ENCODE results near the gene STXBP4. TPM values are rescaled to one million over a fixed set of nuclear protein-coding genes. Genes with fewer than 3 reads are reported as not detected.

The STXBP4 gene
- total RNA-seq, 1 experiment from 2014 or later, result 16.8 TPM

GRCh38 chr17:54933921-54934320, 34.6 kb upstream of the STXBP4 start:
- no peaks in the 10 kb centered on the region for H3K9me3 ChIP-seq
- Mint-ChIP-seq H3K9me3 (ENCODE audit: unreplicated experiment) (no peaks in the 10 kb centered on the region), H3K27ac (ENCODE audit: unreplicated experiment) (peak overlapping the region; percentile 67), H3K4me3 (ENCODE audit: unreplicated experiment) (no peak overlapping the region), H3K36me3 (ENCODE audit: insufficient read depth, unreplicated experiment) (peaks cover 23% of the 10 kb centered on the region), H3K4me1 (ENCODE audit: low read depth, unreplicated experiment) (peaks cover 11% of the 10 kb centered on the region), H3K27me3 (ENCODE audit: insufficient read depth, unreplicated experiment) (no peaks in the 10 kb centered on the region)
- POLR2A ChIA-PET, result interaction anchor here (0.5 kb wide), 1 partner anchor 1980 kb away, joined by 3 read pairs; the partner anchor contains the start of gene TRIM25
- no TSS peak for BruUV-seq (replicated peaks)
- DNase-seq, result no peak
- no peak for TF ChIP-seq CTCF (IDR thresholded peaks at IDR 0.05; ENCODE audit: insufficient read depth in 1 of 2, low read depth in 1 of 2, low read length in 1 of 2, severe bottlenecking in 1 of 2, unreplicated experiment in 1 of 2)
- no peaks in the 10 kb centered on the region for H3K27me3 ChIP-seq (replicated peaks; ENCODE audit: control insufficient read depth, insufficient read depth, low read length)
- no peaks in the 10 kb centered on the region; the same call in 1 of the 2 replicates for H3K36me3 ChIP-seq (ENCODE audit: control insufficient read depth, insufficient read depth, low read length)
- CTCF ChIA-PET, result no interaction called here
- peaks cover 9% of the 10 kb centered on the region for H3K4me1 ChIP-seq
- no peak overlapping the region for H3K4me3 ChIP-seq (ENCODE audit: low read depth, low read length)
- intact Hi-C loops (cut with micrococcal nuclease; ENCODE audit: unreplicated experiment), result no loop called here

GRCh38 chr17:54935471-54935870, 33.1 kb upstream of the STXBP4 start:
- CTCF ChIA-PET, result no interaction called here
- no peak for DNase-seq
- no TSS peak for BruUV-seq (replicated peaks)
- H3K4me1 ChIP-seq, result peaks cover 9% of the 10 kb centered on the region
- H3K36me3 ChIP-seq (ENCODE audit: control insufficient read depth, insufficient read depth, low read length), result no peaks in the 10 kb centered on the region; the same call in 1 of the 2 replicates
- TF ChIP-seq CTCF (IDR thresholded peaks at IDR 0.05; ENCODE audit: insufficient read depth in 1 of 2, low read depth in 1 of 2, low read length in 1 of 2, severe bottlenecking in 1 of 2, unreplicated experiment in 1 of 2), result no peak
- H3K27me3 Mint-ChIP-seq (ENCODE audit: insufficient read depth, unreplicated experiment), result no peaks in the 10 kb centered on the region
- intact Hi-C loops (cut with micrococcal nuclease; ENCODE audit: unreplicated experiment), result no loop called here
- peak overlapping the region; percentile 67 for H3K27ac Mint-ChIP-seq (ENCODE audit: unreplicated experiment)
- no peak overlapping the region for H3K4me3 Mint-ChIP-seq (ENCODE audit: unreplicated experiment)
- H3K36me3 Mint-ChIP-seq (ENCODE audit: insufficient read depth, unreplicated experiment), result peaks cover 26% of the 10 kb centered on the region
- H3K4me1 Mint-ChIP-seq (ENCODE audit: low read depth, unreplicated experiment), result peaks cover 11% of the 10 kb centered on the region
- H3K9me3 Mint-ChIP-seq (ENCODE audit: unreplicated experiment), result no peaks in the 10 kb centered on the region
- no peaks in the 10 kb centered on the region for H3K9me3 ChIP-seq
- H3K4me3 ChIP-seq (ENCODE audit: low read depth, low read length), result no peak overlapping the region
- POLR2A ChIA-PET, result no interaction called here
- no peaks in the 10 kb centered on the region for H3K27me3 ChIP-seq (replicated peaks; ENCODE audit: control insufficient read depth, insufficient read depth, low read length)

- no peak overlapping the region for H3K27ac Mint-ChIP-seq (ENCODE audit: unreplicated experiment)
- H3K27me3 Mint-ChIP-seq (ENCODE audit: insufficient read depth, unreplicated experiment), result no peaks in the 10 kb centered on the region
- no peak for TF ChIP-seq CTCF (IDR thresholded peaks at IDR 0.05; ENCODE audit: insufficient read depth in 1 of 2, low read depth in 1 of 2, low read length in 1 of 2, severe bottlenecking in 1 of 2, unreplicated experiment in 1 of 2)
- H3K4me3 ChIP-seq (ENCODE audit: low read depth, low read length), result no peak overlapping the region
- intact Hi-C loops (cut with micrococcal nuclease; ENCODE audit: unreplicated experiment), result no loop called here
- no TSS peak for BruUV-seq (replicated peaks)
- H3K9me3 ChIP-seq, result no peaks in the 10 kb centered on the region
- peaks cover 18% of the 10 kb centered on the region for H3K36me3 Mint-ChIP-seq (ENCODE audit: insufficient read depth, unreplicated experiment)
- ChIA-PET POLR2A (no interaction called here), CTCF (no interaction called here)
- peaks cover 9% of the 10 kb centered on the region for H3K4me1 ChIP-seq
- H3K27me3 ChIP-seq (replicated peaks; ENCODE audit: control insufficient read depth, insufficient read depth, low read length), result no peaks in the 10 kb centered on the region
- no peak overlapping the region for H3K4me3 Mint-ChIP-seq (ENCODE audit: unreplicated experiment)
- DNase-seq, result no peak
- peaks cover 11% of the 10 kb centered on the region for H3K4me1 Mint-ChIP-seq (ENCODE audit: low read depth, unreplicated experiment)
- no peaks in the 10 kb centered on the region for H3K9me3 Mint-ChIP-seq (ENCODE audit: unreplicated experiment)
- no peaks in the 10 kb centered on the region; the same call in 1 of the 2 replicates for H3K36me3 ChIP-seq (ENCODE audit: control insufficient read depth, insufficient read depth, low read length)
Measured at GRCh38 chr17:54937018-54937417, 31.5 kb upstream of the STXBP4 start.

All from Caco-2 (cell line).